Measurements from ENCODE around the gene NPAS4.
"Not testable (repeated sequence)": the region's sequence is repeated elsewhere in the genome, so short reads cannot be mapped to it uniquely, and the experiment has no call there.

NPAS4 gene

GRCh38 chr11:66459138-66459778 lies 38.4 kb downstream of the NPAS4 start:
- no peak for DNase-seq

DNA sequence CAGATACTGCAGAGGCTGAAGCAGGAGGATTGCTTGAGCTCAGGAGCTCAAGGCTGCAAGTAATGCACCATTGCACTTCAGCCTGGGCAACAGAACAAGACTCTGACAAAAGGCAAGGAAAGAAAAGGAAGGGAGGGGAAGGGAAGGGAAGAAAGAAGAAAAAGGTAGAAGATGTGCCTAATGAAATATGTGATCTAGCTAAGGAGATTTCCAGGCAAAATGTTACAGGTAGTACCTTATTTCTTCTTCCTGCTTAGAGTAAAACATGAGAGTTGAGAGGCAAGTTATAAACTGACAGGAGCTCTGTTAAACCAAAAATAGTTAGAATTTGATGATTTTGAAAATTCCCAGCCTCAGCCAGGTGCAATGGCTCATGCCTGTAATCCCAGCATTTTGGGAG lies 41.2 kb downstream of the NPAS4 start:
- no peak for DNase-seq

DNA sequence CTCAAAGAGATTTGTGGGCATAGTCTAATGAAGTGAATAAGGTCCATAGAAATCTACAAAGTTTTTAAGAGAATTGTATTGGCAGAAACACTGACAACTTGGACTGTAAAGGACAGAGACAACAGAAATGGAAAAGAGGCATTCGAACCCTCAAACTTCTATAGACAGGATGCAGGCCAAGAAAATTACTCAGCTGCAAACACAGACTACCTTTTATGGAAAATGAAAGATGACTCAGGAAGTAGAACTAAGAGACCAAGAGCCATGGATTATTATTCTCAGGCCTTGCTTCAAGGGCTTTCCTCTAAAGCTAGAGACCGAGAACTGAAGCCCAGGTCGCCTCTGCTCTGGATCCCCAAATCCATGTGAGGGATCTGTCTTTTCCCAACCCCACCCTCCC lies 42.1 kb downstream of the NPAS4 start:
- no peak for DNase-seq

GRCh38 chr11:66464116-66464515 lies 43.3 kb downstream of the NPAS4 start:
- not testable (repeated sequence) for DNase-seq

GRCh38 chr11:66464916-66465315 lies 44.1 kb downstream of the NPAS4 start:
- no peak for DNase-seq

DNA sequence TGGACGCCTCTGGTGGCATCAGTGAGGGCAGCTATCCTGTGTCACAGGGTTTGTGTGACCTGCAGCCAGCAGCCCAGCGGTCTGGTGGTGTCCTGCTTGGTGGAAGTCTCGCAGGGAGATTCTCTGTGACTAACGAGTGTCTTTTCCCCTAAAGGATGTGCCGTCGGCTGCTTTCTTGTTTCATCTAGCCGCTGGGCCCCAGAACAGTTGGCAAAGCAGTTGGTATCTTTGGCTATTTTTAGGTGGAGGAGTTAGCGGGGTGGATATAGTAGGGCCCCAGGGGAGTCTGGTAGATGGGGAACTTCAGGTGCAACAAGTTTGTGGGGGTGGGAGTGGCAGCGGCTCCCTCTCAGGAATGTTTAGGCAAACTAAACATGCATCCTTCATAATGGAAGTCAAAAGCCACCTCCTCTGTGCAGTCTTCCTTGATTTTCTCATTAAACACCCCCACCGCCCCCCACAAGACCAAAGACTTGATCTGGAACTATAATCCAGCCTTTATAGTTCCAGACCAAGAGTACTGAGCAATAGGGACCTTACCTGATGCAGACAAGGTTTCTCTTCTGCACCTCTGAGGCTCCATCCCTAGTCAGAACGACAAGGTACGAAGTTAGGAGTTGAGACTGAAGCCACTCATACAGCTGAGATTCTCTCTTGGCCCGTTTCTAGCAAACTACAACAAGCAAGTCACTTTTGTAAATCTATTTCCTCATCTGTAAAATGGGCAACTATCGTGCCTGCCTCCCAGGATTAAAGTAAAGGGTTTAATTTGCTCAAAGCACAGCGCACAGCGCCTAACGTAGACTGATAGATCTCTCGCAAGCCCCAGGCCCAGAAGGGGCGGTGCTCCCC lies 44.8 kb downstream of the NPAS4 start:
- no peak for DNase-seq

DNA sequence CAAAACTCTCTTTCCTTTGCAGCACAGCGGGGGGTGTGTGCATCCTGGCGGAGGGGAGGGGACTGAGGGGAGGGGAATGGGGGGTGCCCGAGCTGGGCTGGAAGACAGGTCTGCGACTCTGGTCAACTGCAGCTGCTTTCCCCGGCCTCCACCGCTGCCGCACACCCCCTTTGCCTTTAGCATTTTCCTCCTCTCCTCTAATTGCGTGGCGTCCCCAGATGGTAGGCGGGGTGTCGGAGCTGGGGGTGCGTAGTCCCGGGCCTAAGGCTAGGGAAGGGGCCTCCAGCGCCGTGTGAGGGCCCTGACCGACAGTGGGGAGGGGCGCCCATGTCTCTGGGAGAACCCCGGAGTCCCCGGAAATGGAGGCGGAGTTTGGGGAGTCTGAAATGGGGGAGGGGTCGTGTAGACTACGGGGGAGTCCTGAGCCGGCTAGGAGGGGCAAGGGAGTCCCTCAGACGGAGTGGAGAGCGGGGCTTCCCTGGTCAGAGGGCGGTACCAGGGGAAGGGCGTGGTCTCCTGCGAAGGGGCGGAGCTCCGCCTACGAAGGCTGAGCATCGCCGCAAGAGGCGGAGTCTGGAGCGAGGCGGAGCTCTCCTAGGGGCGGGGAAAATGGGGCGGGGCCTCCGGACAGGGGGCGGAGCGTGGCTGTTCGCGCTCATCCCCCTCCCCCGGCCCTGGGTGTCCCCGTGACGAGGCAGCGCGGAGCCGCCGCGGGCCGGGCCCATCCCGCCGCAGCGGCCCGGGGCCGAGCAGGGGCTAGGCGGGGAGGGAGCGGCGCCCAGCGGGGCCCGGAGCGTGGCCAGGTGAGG lies 45.6 kb downstream of the NPAS4 start, which contains the start of gene PELI3:
Gene PELI3 (plus strand): TSS at position 681 of the 809 bp plus-strand sequence. CDS start 1,224 bp downstream, outside the sequence.
- peak; percentile 89 to 95 for DNase-seq

DNA sequence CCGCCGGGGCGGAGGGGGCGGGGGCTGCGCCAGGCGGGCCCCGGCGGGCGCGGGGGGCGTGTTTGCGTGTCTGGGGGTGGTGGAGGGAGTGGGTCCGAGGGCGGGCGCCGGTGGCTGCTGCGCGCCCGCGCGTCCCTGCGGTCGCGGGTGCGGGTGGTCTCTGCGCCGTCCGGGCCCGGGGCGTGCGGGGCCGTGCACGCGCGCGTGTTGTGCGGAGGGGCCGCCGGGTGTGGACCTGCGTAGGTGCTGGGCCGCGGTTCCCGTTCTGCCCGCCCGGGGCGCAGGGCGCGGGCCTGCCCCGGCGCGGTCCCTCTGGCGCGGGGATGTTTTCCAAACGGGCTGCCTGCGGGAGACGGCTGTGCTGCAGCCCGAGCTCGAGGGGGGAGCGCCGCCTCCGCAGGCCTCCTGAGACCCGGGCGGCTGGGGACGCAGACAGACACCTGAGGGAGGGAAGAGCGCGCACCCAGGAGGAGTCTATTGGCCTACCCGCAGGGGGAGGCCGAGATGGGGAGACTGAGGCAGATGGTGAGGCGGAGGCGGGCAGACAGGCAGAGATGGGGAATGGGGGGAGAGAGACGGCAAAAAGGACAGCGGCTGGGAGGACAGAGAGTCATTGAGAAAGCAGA lies 46.3 kb downstream of the NPAS4 start:
- no peak for DNase-seq

- no peak for DNase-seq
Measured at GRCh38 chr11:66467756-66468155, 46.9 kb downstream of the NPAS4 start.

DNA sequence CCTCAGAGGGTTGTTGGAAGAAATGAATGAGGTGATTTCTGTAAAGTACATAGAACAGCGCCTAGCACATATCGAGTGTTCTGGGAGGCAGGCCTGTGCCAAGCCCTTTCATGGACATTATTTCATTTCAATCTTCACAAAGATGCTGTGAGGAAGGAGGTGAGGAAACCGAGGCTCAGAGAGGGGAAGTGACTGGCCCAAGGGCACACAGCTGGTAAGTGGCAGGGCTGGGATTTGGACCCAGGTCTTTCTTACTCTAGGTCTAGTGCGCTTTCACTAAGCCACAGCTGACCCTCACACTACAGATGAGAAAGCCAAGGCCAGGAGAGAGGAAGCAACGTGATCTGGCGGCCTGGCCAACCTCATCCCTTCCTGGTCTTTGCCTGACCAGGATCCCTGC lies 47.9 kb downstream of the NPAS4 start:
- DNase-seq, result no peak

DNA sequence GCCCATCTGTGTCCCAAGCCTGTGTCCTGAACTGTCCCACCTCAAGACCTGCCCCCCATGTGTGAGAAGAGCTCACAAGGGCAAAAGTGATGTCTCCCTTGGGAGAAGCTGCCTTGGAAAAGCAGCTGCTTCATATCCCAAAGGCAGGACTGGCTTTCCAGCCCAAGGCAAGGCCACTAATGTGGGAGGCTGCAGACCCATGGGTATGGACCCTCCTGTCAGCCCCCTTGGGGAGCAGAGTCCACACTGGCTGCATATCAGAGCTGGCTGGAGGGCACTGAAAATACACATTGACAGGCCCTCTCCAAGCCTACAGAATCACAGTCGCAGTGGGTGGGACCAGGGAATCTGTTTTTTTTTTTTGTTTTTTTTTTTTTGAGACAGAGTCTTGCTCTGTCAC lies 48.6 kb downstream of the NPAS4 start:
- DNase-seq, result no peak

GRCh38 chr11:66470015-66470414 lies 49.2 kb downstream of the NPAS4 start:
- no peak for DNase-seq

- no peak for DNase-seq
Measured at GRCh38 chr11:66471142-66471541, 50.3 kb downstream of the NPAS4 start.

GRCh38 chr11:66472054-66472453 lies 51.2 kb downstream of the NPAS4 start:
- DNase-seq, result no peak

GRCh38 chr11:66473167-66473566 lies 52.3 kb downstream of the NPAS4 start:
- no peak for DNase-seq

- no peak for DNase-seq
Measured at GRCh38 chr11:66473608-66474515, 53.0 kb downstream of the NPAS4 start.

GRCh38 chr11:66475349-66476172 lies 54.7 kb downstream of the NPAS4 start:
- no peak for DNase-seq
